ENCODE measurements around the gene NANOS3. TPM values are rescaled to one million over a fixed set of nuclear protein-coding genes. Genes with fewer than 3 reads are reported as not detected.

NANOS3 gene
- total and polyA plus RNA-seq, 9 of the 15 experiments (the other 6 are each of a cell fraction or from before 2014, with no cell fraction given), result not detected

DNA sequence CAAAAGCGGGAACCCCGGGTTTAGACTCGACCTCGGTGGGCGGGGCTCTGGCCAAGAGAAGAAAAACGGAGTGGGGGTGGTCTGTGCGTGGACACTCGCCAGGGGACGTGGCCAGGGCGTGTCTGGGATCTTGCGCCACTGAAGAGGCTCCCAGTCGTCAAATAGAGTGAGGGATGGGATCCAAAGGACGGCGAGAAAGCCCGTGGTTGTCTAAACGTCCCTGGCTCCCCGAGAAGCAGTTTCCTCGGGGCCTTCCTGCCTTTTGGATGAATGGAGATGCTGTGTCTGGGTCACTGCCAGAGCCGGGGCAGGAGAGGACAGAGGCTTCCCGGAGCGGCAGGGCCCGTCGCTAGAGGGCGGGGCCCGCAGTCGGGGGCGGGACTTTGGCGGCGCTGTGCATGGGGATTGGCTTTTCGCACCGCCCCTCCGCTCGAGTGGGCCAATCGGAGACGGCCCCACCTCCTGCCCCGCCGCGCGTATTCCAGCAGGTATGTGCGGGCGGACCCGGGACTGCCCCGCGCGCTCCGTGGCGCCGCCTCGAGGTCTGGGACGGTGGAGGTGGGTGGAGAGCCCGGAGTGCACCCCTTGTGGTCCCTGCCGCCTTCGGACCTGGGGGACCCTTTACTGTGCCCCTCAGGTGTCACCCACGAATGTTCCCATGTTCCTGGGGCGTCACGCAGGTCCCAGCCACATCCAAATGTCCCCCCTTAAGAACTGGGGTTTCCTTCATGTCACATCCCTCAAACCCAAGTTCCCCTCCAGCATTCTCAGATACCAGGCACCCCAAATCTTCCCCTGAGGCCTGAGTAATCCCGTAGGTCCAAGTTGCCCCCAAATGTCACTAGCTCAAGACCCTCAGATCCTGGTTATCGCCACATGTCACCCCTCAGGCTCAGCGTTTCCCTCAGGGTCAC lies 43.3 kb upstream of the NANOS3 start (continued):
- TF ChIP-seq MED1 (CRISPR knock-in tag; IDR thresholded peaks at IDR 0.05; ENCODE audit: borderline replicate concordance), result no peak
- no peak for TF ChIP-seq AFF1 (IDR thresholded peaks at IDR 0.05; ENCODE audit: low read depth in 1 of 2, partially characterized antibody in 2 of 2)
- no peak for TF ChIP-seq KLF13 (tag; IDR thresholded peaks at IDR 0.05; ENCODE audit: borderline replicate concordance, low read depth)
- TF ChIP-seq BHLHE40 (IDR thresholded peaks at IDR 0.05; ENCODE audit: low read length), result no peak
- TF ChIP-seq FOXA1 (IDR thresholded peaks at IDR 0.05; ENCODE audit: borderline replicate concordance), result no peak
- peak; percentile 16; the same call in 1 of the 2 replicates for TF ChIP-seq MYNN (IDR thresholded peaks at IDR 0.05)
- no peak for TF ChIP-seq MYNN (CRISPR knock-in tag; IDR thresholded peaks at IDR 0.05)
- TF ChIP-seq CHD4 (IDR thresholded peaks at IDR 0.05; ENCODE audit: insufficient read depth, insufficient replicate concordance, low read depth, low read length, poor library complexity, severe bottlenecking), result no peak
- TF ChIP-seq DACH1 (IDR thresholded peaks at IDR 0.05; ENCODE audit: partially characterized antibody), result no peak
- TF ChIP-seq ZNF224 (CRISPR knock-in tag; IDR thresholded peaks at IDR 0.05), result no peak
- no peak for TF ChIP-seq CREB1 (IDR thresholded peaks at IDR 0.05)
- TF ChIP-seq CREB1 (CRISPR knock-in tag; IDR thresholded peaks at IDR 0.05), result peak; percentile 71
- TF ChIP-seq PURB (CRISPR knock-in tag; IDR thresholded peaks at IDR 0.05; ENCODE audit: low read depth), result no peak
- no peak for TF ChIP-seq ZNF444 (CRISPR knock-in tag; IDR thresholded peaks at IDR 0.05)
- TF ChIP-seq ZNF263 (CRISPR knock-in tag; IDR thresholded peaks at IDR 0.05; ENCODE audit: borderline replicate concordance), result no peak
- no peak for TF ChIP-seq ETV6 (IDR thresholded peaks at IDR 0.05; ENCODE audit: borderline replicate concordance in 1 of 2, low read depth in 2 of 2, low read length in 1 of 2)
- TF ChIP-seq ETV6 (CRISPR knock-in tag; IDR thresholded peaks at IDR 0.05; ENCODE audit: borderline replicate concordance), result no peak
- TF ChIP-seq TEAD1 (CRISPR knock-in tag; IDR thresholded peaks at IDR 0.05), result peak in 1 of 2 experiments; percentile 94; a peak in 2 of 4 replicates
- no peak for TF ChIP-seq FOXM1 (IDR thresholded peaks at IDR 0.05; ENCODE audit: low read depth)
- TF ChIP-seq FOXM1 (CRISPR knock-in tag; IDR thresholded peaks at IDR 0.05; ENCODE audit: low read depth), result no peak
- TF ChIP-seq PBX2 (CRISPR knock-in tag; IDR thresholded peaks at IDR 0.05; ENCODE audit: low read depth), result peak; percentile 93
- peak; percentile 95 for TF ChIP-seq PBX2 (tag; conservative IDR thresholded peaks at IDR 0.05; ENCODE audit: low read depth)
